ENCODE measurements around the gene DCN.

DCN gene

GRCh38 chr12:91129662-91130362 lies 52.8 kb downstream of the DCN start:
- DNase-seq: no peak

GRCh38 chr12:91127751-91128150 lies 54.9 kb downstream of the DCN start:
- peak; percentile 76 for DNase-seq

- DNase-seq: no peak
Observed at GRCh38 chr12:91127306-91127705, 55.3 kb downstream of the DCN start.

- no peak for DNase-seq
Observed at GRCh38 chr12:91126516-91126915, 56.1 kb downstream of the DCN start.

DNA sequence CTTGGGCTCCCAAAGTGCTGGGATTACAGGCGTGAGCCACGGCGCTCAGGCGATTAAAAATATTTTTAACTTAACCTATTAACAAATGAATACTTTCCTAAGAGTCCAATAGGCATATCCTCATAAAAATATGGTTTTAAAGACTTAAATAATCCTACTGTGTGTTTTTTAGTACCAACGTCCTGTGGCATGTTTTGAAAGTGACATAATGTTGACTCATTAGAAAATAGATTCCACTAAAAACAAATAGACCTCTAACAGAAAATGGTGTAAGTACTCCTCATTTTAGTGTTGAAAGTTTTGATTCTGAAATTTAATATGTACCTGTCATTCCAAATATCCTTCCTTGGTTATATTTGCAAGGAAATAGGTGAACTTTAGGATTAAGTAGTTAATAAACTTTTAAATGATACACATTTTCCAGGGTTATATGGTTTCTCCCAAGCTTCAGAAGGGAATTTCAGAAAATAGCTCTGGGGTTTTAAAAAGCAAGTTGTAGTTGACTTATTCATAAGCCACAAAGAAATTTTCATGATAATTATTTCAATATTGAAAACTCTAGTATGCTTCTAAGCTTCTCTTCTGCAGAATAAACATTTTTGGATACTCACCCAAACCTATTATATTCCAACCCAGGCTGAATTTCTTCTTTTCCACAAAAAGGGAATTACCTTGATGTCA lies 59.2 kb downstream of the DCN start:
- peak; percentile 60 for DNase-seq

DNA sequence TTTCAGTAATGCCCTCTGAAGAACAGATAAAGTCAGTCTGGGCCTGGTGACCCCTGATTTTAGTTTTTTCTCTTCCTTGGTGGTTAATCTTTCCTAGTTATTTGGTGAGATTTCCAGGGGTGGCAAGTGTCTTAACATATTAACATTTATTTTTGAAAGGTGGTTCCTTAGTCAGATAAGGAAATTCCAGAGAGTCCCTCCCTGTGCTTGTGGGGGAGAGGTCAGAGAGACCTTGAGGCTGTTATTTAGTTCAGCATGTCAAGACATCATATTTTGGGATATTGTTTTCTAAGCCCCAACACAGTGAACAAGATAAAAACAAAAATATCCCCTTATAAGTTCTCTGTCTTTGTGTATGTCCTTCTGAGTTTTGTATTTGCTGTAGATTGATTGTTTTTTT lies 61.8 kb downstream of the DCN start:
- no peak for DNase-seq

DNA sequence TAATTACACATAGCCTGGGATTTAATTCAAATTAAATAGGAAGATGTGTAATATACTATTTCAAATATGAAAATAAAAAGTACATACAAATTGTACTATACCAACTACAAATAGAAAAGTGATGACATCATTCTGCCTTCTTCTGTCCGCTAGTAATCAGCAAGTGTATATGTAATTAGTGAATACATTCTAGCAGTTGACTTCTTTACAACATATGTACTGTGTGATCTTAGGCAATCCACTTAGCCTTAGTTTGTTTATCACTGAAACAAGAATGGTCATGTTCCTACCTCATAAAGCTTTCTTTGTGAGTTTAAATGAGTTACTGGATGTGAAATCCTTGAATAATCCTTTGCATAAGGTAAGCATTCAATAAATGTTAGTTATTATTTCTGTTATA lies 63.5 kb downstream of the DCN start:
- DNase-seq: no peak

DNA sequence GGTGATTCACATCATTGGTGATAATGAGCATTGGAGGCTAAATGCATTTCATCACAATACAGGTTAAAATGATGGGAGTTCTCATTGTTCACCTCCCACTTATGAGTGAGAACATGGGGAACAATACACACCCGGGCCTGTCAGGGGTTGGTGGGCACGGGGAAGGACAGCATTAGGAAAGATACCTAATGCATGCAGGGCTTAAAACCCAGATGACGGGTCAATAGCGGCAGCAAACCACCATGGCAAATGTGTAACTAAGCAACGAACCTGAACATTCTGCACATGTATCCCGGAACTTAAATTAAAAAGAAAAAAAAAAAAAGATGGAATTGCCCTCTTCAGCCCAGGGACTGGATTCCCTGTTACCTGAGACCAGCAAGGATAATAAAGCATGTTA lies 69.0 kb downstream of the DCN start:
- DNase-seq: no peak

DNA sequence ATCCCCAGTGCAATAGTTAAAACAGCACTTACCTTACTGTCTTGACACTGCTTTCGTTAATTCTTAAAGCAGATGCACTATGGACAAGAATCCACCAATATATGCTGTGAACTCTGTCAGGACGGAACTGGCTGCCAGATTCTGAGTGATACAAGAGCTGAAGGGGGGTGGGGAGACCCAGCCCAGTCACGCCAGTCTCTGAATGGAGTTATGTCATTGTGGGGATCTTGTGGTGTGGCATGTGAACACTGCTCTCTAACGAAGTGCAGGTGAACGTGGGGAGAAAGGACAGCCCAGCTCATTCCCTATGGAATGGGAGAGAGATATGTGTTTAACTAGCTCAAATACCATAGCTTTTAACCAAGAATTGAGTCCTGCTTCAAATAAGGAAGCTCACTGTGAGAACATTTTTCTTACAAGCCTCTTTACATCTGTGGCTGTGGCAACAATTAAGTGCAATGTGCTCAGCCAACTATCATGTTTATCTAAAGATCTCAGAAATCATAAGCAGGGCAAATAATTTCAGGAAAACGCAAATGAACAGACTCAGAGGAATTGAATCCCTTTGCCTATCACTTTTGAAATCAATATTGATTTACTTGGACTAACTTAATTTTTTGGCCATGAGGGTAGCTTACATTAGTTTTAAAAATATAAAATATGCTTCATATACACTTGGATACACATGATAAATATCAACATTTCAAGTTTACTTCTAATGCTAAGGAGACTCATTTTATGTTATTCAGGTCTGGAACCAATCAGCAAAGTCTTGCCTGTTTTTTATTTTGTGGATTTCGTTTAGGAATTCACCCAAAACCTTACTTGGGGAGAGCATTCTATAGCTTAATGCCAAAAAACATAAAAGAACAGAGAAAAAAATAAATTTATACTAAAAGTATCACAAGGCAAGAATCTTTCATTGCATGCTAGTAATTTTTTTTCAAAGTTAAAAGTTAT lies 71.0 kb downstream of the DCN start, which contains the start of gene LUM:
Gene LUM (minus strand): TSS at position 129 of the 960 bp plus-strand sequence. CDS start 2,515 bp downstream, outside the sequence.
- DNase-seq: peak; percentile 66

DNA sequence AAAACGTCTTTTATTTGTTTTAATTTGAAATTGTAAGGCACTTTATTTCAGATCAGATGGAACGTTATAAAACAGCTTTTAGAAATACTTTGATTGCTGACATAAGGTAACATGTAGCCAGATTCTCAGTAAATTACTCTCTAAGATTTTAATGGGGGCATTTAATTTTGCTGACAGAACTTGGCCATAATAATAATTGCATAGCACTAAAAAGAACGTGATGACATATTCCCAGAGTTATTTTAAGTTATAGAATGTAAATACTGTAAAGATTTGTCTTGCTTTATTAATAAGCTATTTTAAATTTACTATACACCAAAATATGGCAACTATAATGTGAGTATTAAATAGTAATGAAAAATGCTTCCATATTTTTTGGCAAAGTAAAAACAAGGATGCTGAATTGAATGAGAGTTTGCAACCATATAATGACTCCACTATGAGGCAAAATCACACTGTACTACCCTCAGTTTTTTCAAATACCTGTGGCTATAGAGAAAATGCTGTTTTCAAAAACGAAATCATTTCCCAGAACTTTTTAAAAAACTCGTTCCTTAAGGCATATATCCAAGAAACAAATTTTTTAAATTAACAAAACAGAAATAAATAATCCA lies 72.2 kb downstream of the DCN start:
- DNase-seq: no peak

DNA sequence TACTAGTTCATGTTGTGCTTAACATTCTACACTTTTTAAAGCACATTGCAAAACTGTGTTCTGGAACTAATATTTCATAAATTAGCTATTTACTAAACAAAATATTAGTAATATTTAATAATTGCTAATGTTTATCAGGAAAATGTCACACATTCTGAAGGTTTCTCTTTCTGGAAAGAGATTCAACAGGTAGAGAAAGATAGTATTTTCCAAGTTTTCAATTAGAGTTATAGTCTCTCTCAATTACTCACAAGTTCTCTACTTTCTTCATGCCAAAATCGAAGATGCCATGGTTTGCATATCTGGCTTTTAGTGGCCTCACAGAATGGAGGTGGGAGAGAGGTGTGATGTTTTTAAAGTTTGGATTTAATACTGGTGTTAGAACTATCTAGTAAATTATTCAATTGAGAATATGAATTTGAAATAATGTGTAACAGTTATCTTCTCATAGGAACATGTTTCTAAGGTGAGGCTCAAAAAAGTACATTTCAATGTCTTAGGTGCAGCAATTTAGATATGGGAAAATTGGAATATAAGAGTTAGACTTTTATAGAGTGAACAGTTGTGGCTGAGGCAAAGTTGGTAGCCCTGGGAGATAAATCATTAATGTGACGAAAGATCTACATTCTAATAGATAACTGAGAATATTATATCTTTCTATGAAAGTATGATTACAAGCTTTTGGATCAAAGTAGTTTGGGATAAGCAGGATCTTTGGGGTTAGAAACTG lies 72.9 kb downstream of the DCN start:
- DNase-seq: no peak

DNA sequence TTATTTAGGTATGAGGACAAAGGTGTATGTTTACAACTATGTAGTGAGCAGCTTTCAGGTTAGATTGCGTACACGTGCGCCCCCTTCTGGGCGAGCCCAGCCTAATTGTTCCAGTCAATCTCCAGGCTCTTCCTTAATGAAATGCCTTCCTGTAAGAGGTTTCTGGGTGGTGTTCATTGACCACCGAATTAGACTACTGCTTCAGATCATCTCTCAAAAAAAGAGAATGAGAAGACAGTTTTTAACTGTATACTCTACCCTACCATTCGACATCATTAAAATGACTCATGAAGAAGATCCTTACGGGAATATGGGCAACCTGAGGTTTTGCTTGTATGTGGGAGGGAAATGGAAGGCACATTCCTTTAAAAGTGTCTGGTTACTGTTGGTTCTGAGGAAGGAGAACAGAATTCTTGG lies 73.5 kb downstream of the DCN start:
- peak; percentile 68 for DNase-seq

DNA sequence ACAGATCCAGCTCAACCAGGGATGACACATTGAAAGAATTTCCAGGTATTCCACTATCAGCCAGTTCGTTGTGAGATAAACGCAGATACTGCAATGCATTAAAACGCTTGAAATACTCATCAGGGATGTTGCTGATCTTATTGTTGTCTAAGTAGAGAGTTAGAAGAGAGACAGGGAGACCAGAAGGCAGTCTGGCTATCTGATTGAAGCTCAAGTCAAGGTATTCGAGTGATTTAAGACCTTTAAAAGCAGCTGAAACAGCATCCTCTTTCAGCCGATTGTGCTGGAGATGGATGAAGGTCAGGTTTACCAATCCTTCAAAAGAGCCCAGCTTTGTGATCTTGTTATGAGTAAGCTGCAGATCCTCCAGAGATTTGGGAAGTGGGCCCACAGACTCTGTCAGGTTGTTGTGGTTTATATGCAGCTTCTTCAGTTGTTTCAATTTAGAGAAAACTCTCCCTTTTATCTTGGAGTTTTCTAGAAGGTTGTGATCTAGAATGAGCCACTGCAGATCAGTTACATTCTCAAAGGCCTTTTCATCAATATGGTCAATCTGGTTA lies 74.3 kb downstream of the DCN start:
- DNase-seq: no peak

- no peak for DNase-seq
Observed at GRCh38 chr12:91106283-91106682, 76.3 kb downstream of the DCN start.

GRCh38 chr12:91105807-91106206 lies 76.8 kb downstream of the DCN start:
- no peak for DNase-seq

DNA sequence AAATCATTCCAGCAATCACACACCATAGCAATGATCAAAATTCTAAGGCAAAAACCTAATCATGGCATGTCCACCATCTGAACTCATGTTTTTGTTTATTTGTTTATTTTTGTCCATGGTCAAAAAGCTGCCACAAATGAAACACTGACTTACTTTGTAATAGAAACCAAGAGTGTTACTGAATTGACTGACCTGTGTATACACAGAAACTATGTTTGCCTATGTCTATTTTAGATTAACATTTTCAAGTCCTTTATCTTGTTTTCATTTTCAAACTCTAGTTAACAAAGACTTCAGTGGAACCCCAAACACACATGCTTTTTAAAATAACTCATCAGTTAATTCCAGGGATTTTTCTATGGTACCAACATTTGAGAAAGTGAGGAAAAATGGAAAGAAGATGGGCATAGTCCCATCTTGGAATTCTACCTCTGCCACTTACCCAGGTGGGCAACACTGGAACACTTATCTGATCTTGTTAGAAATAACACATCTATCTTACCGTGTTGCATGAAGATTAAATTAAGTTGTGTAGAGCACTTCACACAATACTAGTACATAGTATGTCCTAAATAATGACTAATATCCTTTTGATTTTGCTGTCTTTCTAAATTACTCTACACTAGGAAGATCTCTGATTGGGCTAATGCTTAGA lies 77.7 kb downstream of the DCN start:
- DNase-seq: no peak

DNA sequence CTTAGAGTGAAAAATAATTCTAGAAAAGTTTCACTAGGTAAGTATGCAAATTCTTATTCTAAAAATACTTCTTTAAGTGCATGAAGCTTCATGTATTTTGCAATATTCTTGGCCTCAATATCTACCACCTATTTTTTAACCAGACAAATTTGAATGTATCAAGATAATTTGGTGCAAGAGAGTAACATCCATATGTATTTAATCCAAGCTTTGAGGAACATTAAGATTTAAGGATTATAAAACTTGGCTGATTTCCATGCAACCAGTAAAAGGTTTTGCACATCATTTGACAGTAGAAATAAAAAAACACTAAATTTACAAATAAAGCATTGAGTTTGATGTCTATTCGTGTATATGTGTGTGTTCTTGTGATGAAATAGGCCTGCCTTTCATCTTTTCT lies 79.0 kb downstream of the DCN start:
- no peak for DNase-seq

DNA sequence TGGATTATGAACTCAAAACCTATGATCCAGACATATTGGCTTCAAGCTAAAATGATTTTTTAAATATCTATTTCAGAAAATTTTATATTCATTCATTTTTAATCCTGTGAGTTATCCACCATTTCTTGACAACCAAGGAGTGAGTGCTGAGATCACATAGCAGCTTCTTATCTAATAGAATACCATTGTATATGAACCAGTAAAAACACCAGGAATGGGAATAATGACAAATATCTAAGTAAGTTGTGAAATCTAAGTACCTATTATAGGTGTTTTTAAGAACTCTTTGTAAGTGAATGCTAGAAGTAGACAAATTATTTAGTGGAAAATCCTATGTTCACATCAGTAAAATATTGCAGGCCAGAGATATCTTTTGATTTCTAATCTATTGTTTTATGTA lies 79.5 kb downstream of the DCN start:
- DNase-seq: no peak

GRCh38 chr12:91100906-91101305 lies 81.7 kb downstream of the DCN start:
- peak; percentile 49 for DNase-seq

GRCh38 chr12:91099836-91100235 lies 82.8 kb downstream of the DCN start:
- no peak for DNase-seq

DNA sequence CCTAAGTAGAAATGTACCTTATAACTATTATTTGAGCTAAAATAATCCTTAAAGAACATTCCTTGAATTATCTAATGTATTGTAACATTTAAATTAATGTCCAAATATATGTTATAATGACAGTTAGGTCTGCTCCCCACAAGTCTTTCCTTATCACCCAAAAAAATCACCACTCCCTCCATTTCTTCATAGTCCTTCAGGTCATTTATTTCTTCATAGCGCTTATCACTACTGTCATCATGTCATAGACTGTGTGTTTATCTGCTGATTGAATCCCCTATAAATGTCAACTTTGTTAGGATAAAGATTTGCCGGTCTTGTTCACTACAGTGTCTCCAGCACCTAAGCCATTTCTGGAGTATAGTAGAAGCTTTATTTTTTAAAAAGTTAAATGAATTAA lies 83.3 kb downstream of the DCN start:
- no peak for DNase-seq
